Effector memory CD4-positive, alpha-beta T cell (primary cell): ENCODE results near the gene ANKRD22.
"Not testable (repeated sequence)": the region's sequence is repeated elsewhere in the genome, so short reads cannot be mapped to it uniquely, and the experiment has no call there.

Experiments
- DNase-seq, 3 donors: peaks; one replicate each; pipeline ENCODE4 v3.0.0-alpha.2; 2020
- H3K27ac ChIP-seq: 2 replicates; pipeline ENCODE4 v1.7.0; 2013; ENCODE audit warnings: mild to moderate bottlenecking, low read length, moderate library complexity; ENCODE audit not compliant: insufficient read depth, poor library complexity, severe bottlenecking
- H3K27me3 ChIP-seq: replicated peaks from 2 replicates; pipeline ENCODE4 v1.7.0; 2013; ENCODE audit warnings: mild to moderate bottlenecking, low read length; ENCODE audit not compliant: insufficient read depth, control insufficient read depth, poor library complexity, severe bottlenecking
- H3K36me3 ChIP-seq: 2 replicates; pipeline ENCODE4 v1.7.0; 2013; ENCODE audit warnings: mild to moderate bottlenecking, low read length, moderate library complexity; ENCODE audit not compliant: control insufficient read depth, insufficient read depth
- H3K4me1 ChIP-seq: 2 replicates; pipeline ENCODE4 v1.7.0; 2013; ENCODE audit warnings: low read length, mild to moderate bottlenecking; ENCODE audit not compliant: control insufficient read depth, insufficient read depth, poor library complexity, severe bottlenecking
- H3K4me3 ChIP-seq: 2 replicates; pipeline ENCODE4 v1.7.0; 2013; ENCODE audit warnings: low read length, low read depth, mild to moderate bottlenecking; ENCODE audit not compliant: insufficient read depth, poor library complexity, severe bottlenecking
- H3K9me3 ChIP-seq: 2 replicates; pipeline ENCODE4 v1.7.0; 2013; ENCODE audit warnings: mild to moderate bottlenecking, low read length, moderate library complexity; ENCODE audit not compliant: control insufficient read depth

Gene ANKRD22

GRCh38 chr10:88838766-88839350 is 12.8 kb downstream of the ANKRD22 start:
- H3K4me3 ChIP-seq = no peak overlapping the region
- no peaks in the 10 kb centered on the region for H3K27me3 ChIP-seq
- peaks cover under 1% of the 10 kb centered on the region for H3K4me1 ChIP-seq
- no peak for DNase-seq
- no peaks in the 10 kb centered on the region for H3K9me3 ChIP-seq
- H3K27ac ChIP-seq = no peak overlapping the region
- no peaks in the 10 kb centered on the region for H3K36me3 ChIP-seq

- H3K27me3 ChIP-seq, H3K4me1 ChIP-seq, H3K9me3 ChIP-seq, H3K36me3 ChIP-seq, DNase-seq, H3K4me3 ChIP-seq, H3K27ac ChIP-seq: not testable (repeated sequence)
Measured at GRCh38 chr10:88837632-88838031, 14.0 kb downstream of the ANKRD22 start.

GRCh38 chr10:88835910-88836221 is 15.8 kb downstream of the ANKRD22 start:
- Histone ChIP-seq H3K27me3 (no peaks in the 10 kb centered on the region), H3K4me3 (no peak overlapping the region), H3K9me3 (no peaks in the 10 kb centered on the region), H3K27ac (no peak overlapping the region), H3K36me3 (no peaks in the 10 kb centered on the region), H3K4me1 (peaks cover 18% of the 10 kb centered on the region)
- no peak for DNase-seq

GRCh38 chr10:88835096-88835909 is 16.3 kb downstream of the ANKRD22 start:
- DNase-seq = peak; percentile 62 to 75 (median 67)
- H3K27me3 ChIP-seq = no peaks in the 10 kb centered on the region

GRCh38 chr10:88833723-88834122 is 17.9 kb downstream of the ANKRD22 start:
- peaks cover 18% of the 10 kb centered on the region for H3K4me1 ChIP-seq
- DNase-seq = no peak
- H3K27ac ChIP-seq = no peak overlapping the region

More at GRCh38 chr10:88835096-88835909, 16.3 kb downstream of the ANKRD22 start:
- Histone ChIP-seq H3K4me1 (peaks cover 18% of the 10 kb centered on the region), H3K4me3 (no peak overlapping the region), H3K9me3 (no peaks in the 10 kb centered on the region), H3K36me3 (no peaks in the 10 kb centered on the region), H3K27ac (no peak overlapping the region)

GRCh38 chr10:88833156-88833555 is 18.5 kb downstream of the ANKRD22 start:
- Histone ChIP-seq H3K4me3 (no peak overlapping the region), H3K27me3 (no peaks in the 10 kb centered on the region), H3K27ac (no peak overlapping the region), H3K9me3 (no peaks in the 10 kb centered on the region), H3K4me1 (peaks cover 18% of the 10 kb centered on the region), H3K36me3 (no peaks in the 10 kb centered on the region)
- no peak for DNase-seq

More at GRCh38 chr10:88833723-88834122, 17.9 kb downstream of the ANKRD22 start:
- Histone ChIP-seq H3K36me3 (no peaks in the 10 kb centered on the region), H3K4me3 (no peak overlapping the region), H3K9me3 (no peaks in the 10 kb centered on the region), H3K27me3 (no peaks in the 10 kb centered on the region)

GRCh38 chr10:88832376-88832775 is 19.3 kb downstream of the ANKRD22 start:
- Histone ChIP-seq H3K4me3 (no peak overlapping the region), H3K4me1 (peaks cover 18% of the 10 kb centered on the region), H3K36me3 (no peaks in the 10 kb centered on the region), H3K9me3 (no peaks in the 10 kb centered on the region), H3K27ac (no peak overlapping the region), H3K27me3 (no peaks in the 10 kb centered on the region)
- DNase-seq = no peak

GRCh38 chr10:88831709-88832108 is 19.9 kb downstream of the ANKRD22 start:
- Histone ChIP-seq H3K4me3 (no peak overlapping the region), H3K4me1 (peaks cover 20% of the 10 kb centered on the region), H3K27me3 (no peaks in the 10 kb centered on the region), H3K27ac (no peak overlapping the region), H3K36me3 (no peaks in the 10 kb centered on the region), H3K9me3 (no peaks in the 10 kb centered on the region)
- peak; percentile 4 to 30 (median 28) for DNase-seq

- Histone ChIP-seq H3K4me1 (peaks cover 26% of the 10 kb centered on the region), H3K27me3 (no peaks in the 10 kb centered on the region), H3K4me3 (no peak overlapping the region), H3K36me3 (no peaks in the 10 kb centered on the region), H3K27ac (no peak overlapping the region), H3K9me3 (no peaks in the 10 kb centered on the region)
- DNase-seq = no peak
Measured at GRCh38 chr10:88830643-88831268, 20.9 kb downstream of the ANKRD22 start.

GRCh38 chr10:88828310-88828709 is 23.3 kb downstream of the ANKRD22 start:
- no peak for DNase-seq
- peaks cover 31% of the 10 kb centered on the region for H3K4me1 ChIP-seq

More at GRCh38 chr10:88828310-88828709, 23.3 kb downstream of the ANKRD22 start:
- Histone ChIP-seq H3K27ac (no peak overlapping the region), H3K36me3 (no peaks in the 10 kb centered on the region), H3K9me3 (no peaks in the 10 kb centered on the region), H3K27me3 (no peaks in the 10 kb centered on the region), H3K4me3 (no peak overlapping the region)
